B cell (primary cell): ENCODE results near the gene CNR1. TPM values are rescaled to one million over a fixed set of nuclear protein-coding genes. Genes with fewer than 3 reads are reported as not detected.

Experiments used
- ATAC-seq: fragments of 200-7000 bp; cut with Tn5 transposase; one replicate; pipeline ENCODE4 v1.10.0; 2021; ENCODE audit warnings: low read depth, mild to moderate bottlenecking, moderate number of reproducible peaks, moderate library complexity
- CTCF ChIA-PET: fragments of 350-600 bp; sonication (Branson Sonifier 250); formaldehyde crosslinking; loops from one replicate; lab custom pipeline; 2021; ENCODE audit warnings: antibody characterized with exemption, inconsistent platforms; lab: Charles Lee
- POLR2A ChIA-PET: fragments of 350-600 bp; sonication (Branson Sonifier 250); formaldehyde crosslinking; loops from one replicate; lab custom pipeline; 2021; ENCODE audit warnings: antibody characterized with exemption; lab: Charles Lee
- DNase-seq: peaks from one replicate; pipeline ENCODE4 v3.0.0; 2013
- H2AFZ ChIP-seq: 2 replicates; pipeline ENCODE4 v1.6.1; 2012; ENCODE audit warnings: mild to moderate bottlenecking, low read depth, low read length; ENCODE audit not compliant: insufficient read depth, poor library complexity, severe bottlenecking
- H3K27ac ChIP-seq, 2 donors: 1 replicate in 1 of 2; 2 replicates in 1 of 2; pipeline ENCODE4 v1.5.1; 2012 to 2013; ENCODE audit warnings: low read length in 2 of 2, mild to moderate bottlenecking in 2 of 2, moderate library complexity in 1 of 2
- H3K27me3 ChIP-seq, 4 experiments: fragments of 200-600 bp in 1 of 4; sonication (generic) in 1 of 4; replicated peaks in 1 of 4; 1 replicate in 2 of 4; 2 replicates in 2 of 4; pipeline versions ENCODE4 v1.6.1 to v1.7.0; 2013 to 2016; ENCODE audit warnings: low read length in 3 of 4, mild to moderate bottlenecking in 2 of 4, mixed read lengths in 1 of 4, moderate library complexity in 1 of 4; ENCODE audit not compliant: insufficient read depth in 4 of 4, control insufficient read depth in 3 of 4; ENCODE audit errors: control extremely low read depth in 1 of 4
- H3K36me3 ChIP-seq, 2 experiments: replicated peaks in 1 of 2; 1 replicate in 1 of 2; 2 replicates in 1 of 2; pipeline versions ENCODE4 v1.6.1 to v1.7.1; 2013; ENCODE audit warnings: low read length in 1 of 2; ENCODE audit not compliant: insufficient read depth in 2 of 2, control insufficient read depth in 1 of 2; ENCODE audit errors: control extremely low read depth in 1 of 2, extremely low read depth in 1 of 2
- H3K4me1 ChIP-seq, 2 donors: fragments of 200-600 bp in 1 of 2; sonication (generic) in 1 of 2; 1 replicate in 1 of 2; 2 replicates in 1 of 2; pipeline versions ENCODE4 v1.5.1 to v1.6.1; 2013 to 2017; ENCODE audit warnings: low read length in 2 of 2; ENCODE audit not compliant: control insufficient read depth in 2 of 2, insufficient read depth in 2 of 2
- H3K4me2 ChIP-seq: replicated peaks from 2 replicates; pipeline ENCODE3; 2012; ENCODE audit warnings: mild to moderate bottlenecking, low read depth, low read length; ENCODE audit not compliant: poor library complexity, severe bottlenecking
- H3K4me3 ChIP-seq, 5 experiments: fragments of 200-600 bp in 1 of 5; sonication (generic) in 1 of 5; 1 replicate in 3 of 5; 2 replicates in 2 of 5; pipeline versions ENCODE4 v1.5.1 to v1.7.0; 2011 to 2016; ENCODE audit warnings: low read length in 4 of 5, mild to moderate bottlenecking in 4 of 5, low read depth in 2 of 5, control low read depth in 1 of 5, moderate library complexity in 1 of 5; ENCODE audit not compliant: insufficient read depth in 1 of 5; ENCODE audit errors: control extremely low read depth in 1 of 5, extremely low read depth in 1 of 5
- H3K79me2 ChIP-seq: fragments of 200-600 bp; sonication (generic); one replicate; pipeline ENCODE4 v1.6.0; 2016; ENCODE audit warnings: low read length; ENCODE audit not compliant: control insufficient read depth, insufficient read depth
- H3K9ac ChIP-seq: fragments of 200-600 bp; sonication (generic); 2 replicates; pipeline ENCODE4 v1.6.1; 2017; ENCODE audit warnings: mild to moderate bottlenecking, low read length, moderate library complexity
- H3K9me3 ChIP-seq, 3 donors: one replicate each; pipeline versions ENCODE4 v1.6.1 to v1.7.1; 2013; ENCODE audit warnings: low read length in 2 of 3; ENCODE audit not compliant: control insufficient read depth in 2 of 3, insufficient read depth in 1 of 3; ENCODE audit errors: control extremely low read depth in 1 of 3
- H4K20me1 ChIP-seq: 2 replicates; pipeline ENCODE4 v1.6.0; 2012; ENCODE audit warnings: mild to moderate bottlenecking, low read length; ENCODE audit not compliant: insufficient read depth, control insufficient read depth, poor library complexity, severe bottlenecking
- H3K27ac Mint-ChIP-seq: one replicate; pipeline ENCODE4 v1.8.0; 2021; ENCODE audit warnings: mixed read lengths
- H3K27me3 Mint-ChIP-seq: one replicate; pipeline ENCODE4 v1.8.0; 2021; ENCODE audit warnings: mixed read lengths
- H3K4me1 Mint-ChIP-seq: one replicate; pipeline ENCODE4 v1.8.0; 2021; ENCODE audit warnings: mixed read lengths
- H3K4me3 Mint-ChIP-seq: one replicate; pipeline ENCODE4 v1.8.0; 2021; ENCODE audit warnings: mixed read lengths
- H3K9me3 Mint-ChIP-seq: one replicate; pipeline ENCODE4 v1.8.0; 2022; ENCODE audit warnings: mixed read lengths; ENCODE audit not compliant: insufficient read depth
- CTCF ChIP-seq: fragments of 200-600 bp; IDR thresholded peaks from one replicate; pipeline ENCODE4 v1.8.0; 2022; ENCODE audit warnings: antibody characterized with exemption, mild to moderate bottlenecking
- EZH2 ChIP-seq: IDR thresholded peaks from 2 replicates; pipeline ENCODE4 v1.6.1; 2012; ENCODE audit warnings: borderline replicate concordance, low read depth, mild to moderate bottlenecking, moderate library complexity, low read length; ENCODE audit not compliant: insufficient read depth, poor library complexity, severe bottlenecking
- WGBS: methylation state at CpG from one replicate; pipeline ENCODE4 v1.1.5; 2013; ENCODE audit warnings: missing lambda C conversion rate; ENCODE audit not compliant: insufficient coverage; 5-methylcytosine and 5-hydroxymethylcytosine counted together
- intact Hi-C: fragments of 100-400 bp; cut with micrococcal nuclease; formaldehyde crosslinking; loops from one replicate; pipeline ENCODE4 v1.10.0; 2022
- polyA plus RNA-seq: library from polyadenylated mRNA; depleted of rRNA; stranded (reverse); fragments of >200 nt; gene quantifications from 2 replicates; pipeline ENCODE4 v1.2.3, GENCODE V29; 2012
- total RNA-seq, 2 donors: library from RNA; stranded (reverse); fragments of 120-200 nt in 1 of 2; gene quantifications; 1 replicate in 1 of 2; 2 replicates in 1 of 2; pipeline versions ENCODE4 v1.2.3 to v1.2.4, GENCODE V29; 2013 to 2022

CNR1 gene
- total and polyA plus RNA-seq, 2 donors (not counting 1 experiment from before 2014, with no cell fraction given) = 8.9 to 28.9 TPM

GRCh38 chr6:88133718-88134117, 32.4 kb downstream of the CNR1 start:
- Histone ChIP-seq H3K4me1 (peaks cover 30 to 31% of the 10 kb centered on the region in 2 donors), H3K4me2 (no peak overlapping the region), H3K27me3 (no peaks in the 10 kb centered on the region), H2AFZ (no peak overlapping the region), H4K20me1 (no peaks in the 10 kb centered on the region), H3K4me3 (no peak overlapping the region), H3K27ac (no peak overlapping the region), H3K79me2 (no peaks in the 10 kb centered on the region), H3K9ac (no peak overlapping the region), H3K9me3 (no peaks in the 10 kb centered on the region), H3K36me3 (no peaks in the 10 kb centered on the region)
- TF ChIP-seq EZH2 (no peak), CTCF (no peak)
- H3K9me3 Mint-ChIP-seq = no peaks in the 10 kb centered on the region
- DNase-seq = no peak
- H3K4me3 Mint-ChIP-seq = no peak overlapping the region
- 75% methylated on average over 1 of the region's 1 CpG for WGBS
- no peak overlapping the region for H3K27ac Mint-ChIP-seq
- POLR2A ChIA-PET = interaction anchor here (1.2 kb wide), 1 partner anchor 208 kb away, joined by 4 read pairs; no protein-coding TSS in a partner anchor
- ATAC-seq = no peak
- intact Hi-C loops = no loop called here
- H3K4me1 Mint-ChIP-seq = peaks cover 38% of the 10 kb centered on the region
- CTCF ChIA-PET = interaction anchor here (1.5 kb wide), 1 partner anchor 35 kb away, joined by 4 read pairs; no protein-coding TSS in a partner anchor
- H3K27me3 Mint-ChIP-seq = no peaks in the 10 kb centered on the region

- intact Hi-C loops = no loop called here
- no peak for TF ChIP-seq CTCF
- TF ChIP-seq EZH2 = no peak
- no peak overlapping the region for H3K9ac ChIP-seq
- DNase-seq (no peak), ATAC-seq (no peak)
- Mint-ChIP-seq H3K4me3 (no peak overlapping the region), H3K27me3 (peaks cover 3% of the 10 kb centered on the region), H3K4me1 (no peaks in the 10 kb centered on the region), H3K27ac (peak overlapping the region; percentile 83), H3K9me3 (peaks cover 6% of the 10 kb centered on the region)
- no peaks in the 10 kb centered on the region for H3K79me2 ChIP-seq
- no peaks in the 10 kb centered on the region for H3K4me1 ChIP-seq
- no peaks in the 10 kb centered on the region for H4K20me1 ChIP-seq
- CTCF ChIA-PET = interaction anchor here (0.8 kb wide), 1 partner anchor 51 kb away, joined by 4 read pairs; no protein-coding TSS in a partner anchor
- no peak overlapping the region for H3K27ac ChIP-seq
- no peaks in the 10 kb centered on the region for H3K27me3 ChIP-seq
- no peak overlapping the region for H2AFZ ChIP-seq
- H3K9me3 ChIP-seq = peaks cover 3 to 34% (median 15%) of the 10 kb centered on the region in 3 donors
- no peak overlapping the region for H3K4me2 ChIP-seq
- H3K4me3 ChIP-seq = no peak overlapping the region
- 76% methylated on average over 3 of the region's 3 CpGs for WGBS
- POLR2A ChIA-PET = interaction anchor here (0.7 kb wide), 1 partner anchor 10 kb away, joined by 4 read pairs; no protein-coding TSS in a partner anchor
- H3K36me3 ChIP-seq = no peaks in the 10 kb centered on the region
These were observed 41.1 kb downstream of the CNR1 start for GRCh38 chr6:88124925-88125557.
